DND-41 (cell line): ENCODE data around the gene IL17RE.

Experiments used
- ATAC-seq: fragments of 200-7000 bp; cut with Tn5 transposase; 3 replicates; pipeline ENCODE4 v1.9.1; 2021; ENCODE audit warnings: low read depth; ENCODE audit not compliant: insufficient read depth
- DNase-seq: peaks from one replicate; pipeline ENCODE4 v3.0.0-alpha.2; 2020
- H2AFZ ChIP-seq: 2 replicates; pipeline ENCODE4 v1.6.0; 2012; ENCODE audit warnings: low read depth, low read length
- H3K27ac ChIP-seq: 2 replicates; pipeline ENCODE4 v1.5.1; 2012; ENCODE audit warnings: low read length, inconsistent platforms
- H3K27me3 ChIP-seq: fragments of 200-600 bp; sonication (generic); 2 replicates; pipeline ENCODE4 v1.6.0; 2012; ENCODE audit warnings: low read length, mild to moderate bottlenecking, inconsistent platforms; ENCODE audit not compliant: insufficient read depth, poor library complexity
- H3K36me3 ChIP-seq: 2 replicates; pipeline ENCODE4 v1.5.1; 2012; ENCODE audit warnings: low read length, inconsistent platforms; ENCODE audit not compliant: insufficient read depth
- H3K4me1 ChIP-seq: 2 replicates; pipeline ENCODE4 v1.5.1; 2012; ENCODE audit warnings: mild to moderate bottlenecking, low read length; ENCODE audit not compliant: insufficient read depth
- H3K4me2 ChIP-seq: 2 replicates; pipeline ENCODE4 v1.6.0; 2012; ENCODE audit warnings: mild to moderate bottlenecking, moderate library complexity, low read length, inconsistent platforms; ENCODE audit not compliant: insufficient read depth
- H3K4me3 ChIP-seq, 2 experiments: fragments of 200-600 bp in 1 of 2; shearing (Covaris generic) in 1 of 2; 2 replicates each; pipeline ENCODE4 v1.5.1; 2012 to 2016; ENCODE audit warnings: inconsistent platforms in 2 of 2, low read length in 2 of 2, mild to moderate bottlenecking in 2 of 2, low read depth in 1 of 2, moderate library complexity in 1 of 2
- H3K79me2 ChIP-seq: 2 replicates; pipeline ENCODE4 v1.6.0; 2012; ENCODE audit warnings: low read length, inconsistent platforms; ENCODE audit not compliant: insufficient read depth
- H3K9ac ChIP-seq: 2 replicates; pipeline ENCODE4 v1.6.0; 2012; ENCODE audit warnings: low read depth, mild to moderate bottlenecking, inconsistent platforms, low read length, moderate library complexity
- H3K9me3 ChIP-seq: 2 replicates; pipeline ENCODE4 v1.5.1; 2012; ENCODE audit warnings: low read length, moderate library complexity, mild to moderate bottlenecking, inconsistent platforms; ENCODE audit not compliant: insufficient read depth, severe bottlenecking
- H4K20me1 ChIP-seq: 2 replicates; pipeline ENCODE4 v1.6.0; 2012; ENCODE audit warnings: low read length; ENCODE audit not compliant: insufficient read depth
- EZH2 ChIP-seq: IDR thresholded peaks from 3 replicates; pipeline ENCODE4 v1.6.1; 2012; ENCODE audit warnings: borderline replicate concordance, low read depth, mild to moderate bottlenecking, moderate library complexity, low read length, inconsistent platforms; ENCODE audit not compliant: severe bottlenecking
- TF ChIP-seq, protein P1 (sequence below): IDR thresholded peaks from 2 replicates; pipeline ENCODE4 v1.5.1; 2012; ENCODE audit warnings: borderline replicate concordance, low read length, moderate library complexity, mild to moderate bottlenecking; ENCODE audit not compliant: poor library complexity, severe bottlenecking; ENCODE audit errors: extremely low read depth

The IL17RE gene

DNA sequence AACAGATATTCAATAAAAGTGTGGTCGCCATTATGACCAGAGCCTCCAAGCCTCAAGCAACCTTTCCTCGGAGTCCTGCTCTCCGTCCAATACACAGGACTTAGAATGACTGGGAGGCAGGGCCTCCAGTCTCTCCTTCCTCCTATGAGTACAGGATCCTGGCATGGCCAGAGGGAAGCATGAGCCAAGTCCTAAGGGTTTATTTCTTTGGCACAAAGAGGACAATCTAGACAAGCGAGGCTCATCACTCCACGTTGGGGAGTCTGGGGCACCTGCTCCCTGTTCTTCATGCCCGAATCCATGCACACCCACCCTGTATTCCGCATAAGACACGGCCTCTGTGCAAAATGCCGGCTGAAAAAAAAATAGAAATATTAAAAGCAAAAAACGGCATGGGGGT is 42.7 kb downstream of the IL17RE start:
- H3K27me3 ChIP-seq = no peaks in the 10 kb centered on the region
- no peak overlapping the region for H3K9ac ChIP-seq
- no peak overlapping the region for H3K4me2 ChIP-seq
- no peak overlapping the region for H2AFZ ChIP-seq
- no peaks in the 10 kb centered on the region for H3K4me1 ChIP-seq
- no peak overlapping the region for H3K27ac ChIP-seq
- TF ChIP-seq EZH2 = no peak
- TF ChIP-seq, protein P1, sequence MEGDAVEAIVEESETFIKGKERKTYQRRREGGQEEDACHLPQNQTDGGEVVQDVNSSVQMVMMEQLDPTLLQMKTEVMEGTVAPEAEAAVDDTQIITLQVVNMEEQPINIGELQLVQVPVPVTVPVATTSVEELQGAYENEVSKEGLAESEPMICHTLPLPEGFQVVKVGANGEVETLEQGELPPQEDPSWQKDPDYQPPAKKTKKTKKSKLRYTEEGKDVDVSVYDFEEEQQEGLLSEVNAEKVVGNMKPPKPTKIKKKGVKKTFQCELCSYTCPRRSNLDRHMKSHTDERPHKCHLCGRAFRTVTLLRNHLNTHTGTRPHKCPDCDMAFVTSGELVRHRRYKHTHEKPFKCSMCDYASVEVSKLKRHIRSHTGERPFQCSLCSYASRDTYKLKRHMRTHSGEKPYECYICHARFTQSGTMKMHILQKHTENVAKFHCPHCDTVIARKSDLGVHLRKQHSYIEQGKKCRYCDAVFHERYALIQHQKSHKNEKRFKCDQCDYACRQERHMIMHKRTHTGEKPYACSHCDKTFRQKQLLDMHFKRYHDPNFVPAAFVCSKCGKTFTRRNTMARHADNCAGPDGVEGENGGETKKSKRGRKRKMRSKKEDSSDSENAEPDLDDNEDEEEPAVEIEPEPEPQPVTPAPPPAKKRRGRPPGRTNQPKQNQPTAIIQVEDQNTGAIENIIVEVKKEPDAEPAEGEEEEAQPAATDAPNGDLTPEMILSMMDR = no peak
- H3K79me2 ChIP-seq = no peaks in the 10 kb centered on the region
- H3K4me3 ChIP-seq = no peak overlapping the region
- ATAC-seq = no peak
- H3K9me3 ChIP-seq = no peaks in the 10 kb centered on the region
- no peak for DNase-seq
- H4K20me1 ChIP-seq = no peaks in the 10 kb centered on the region
- peaks cover 13% of the 10 kb centered on the region for H3K36me3 ChIP-seq

DNA sequence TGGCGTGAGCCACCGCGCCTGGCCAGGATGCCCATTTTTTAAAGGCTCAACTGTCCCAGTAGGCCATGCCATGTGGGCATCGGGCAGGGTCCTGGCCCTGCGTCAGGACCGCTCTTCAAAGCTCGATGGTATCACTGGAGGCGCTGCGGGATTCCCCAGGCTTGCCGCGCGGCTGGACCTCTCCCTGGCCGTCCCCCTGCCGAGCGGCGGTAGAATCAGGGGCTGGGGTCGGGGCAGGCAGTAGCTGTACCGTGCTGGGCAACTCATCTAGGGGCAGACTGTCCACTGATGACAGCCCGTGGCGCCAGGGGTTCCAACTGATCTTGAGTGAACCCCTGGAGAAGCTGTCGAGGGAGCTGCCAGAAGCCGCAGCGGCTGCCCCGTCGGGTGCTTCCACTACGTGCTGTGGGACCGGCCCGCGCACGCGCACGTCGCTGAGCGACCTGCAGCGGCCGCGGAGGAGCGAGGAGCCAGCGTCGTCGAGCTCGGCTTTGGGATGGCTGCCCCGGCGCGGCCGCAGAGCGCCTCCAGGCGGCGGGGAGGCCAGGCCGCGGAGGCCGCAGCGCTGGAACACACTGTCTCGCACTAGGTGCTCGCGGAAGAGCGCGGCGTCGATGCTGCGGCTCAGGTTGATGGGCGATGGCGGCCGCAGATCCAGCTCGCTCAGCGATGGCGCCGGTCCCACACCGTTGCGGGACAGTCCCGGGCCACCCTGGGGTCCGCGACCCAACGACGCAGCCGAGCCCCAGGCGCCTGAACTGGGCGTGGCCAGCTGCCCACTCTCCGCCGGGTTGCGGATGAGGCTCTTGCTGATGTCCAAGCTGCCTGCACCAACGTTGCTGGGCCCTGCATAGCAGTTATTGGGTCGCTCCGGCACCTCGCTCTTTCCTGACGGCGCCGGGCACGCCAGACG is 43.7 kb downstream of the IL17RE start:
- DNase-seq (no peak), ATAC-seq (no peak)
- Histone ChIP-seq H3K4me2 (no peak overlapping the region), H4K20me1 (no peaks in the 10 kb centered on the region), H3K4me1 (peaks cover 1% of the 10 kb centered on the region; the same call in 1 of the 2 replicates), H3K79me2 (no peaks in the 10 kb centered on the region), H3K36me3 (peaks cover 7% of the 10 kb centered on the region; the same call in 1 of the 2 replicates), H3K27me3 (peaks cover 1% of the 10 kb centered on the region), H3K9me3 (no peaks in the 10 kb centered on the region), H2AFZ (no peak overlapping the region), H3K27ac (no peak overlapping the region), H3K4me3 (no peak overlapping the region), H3K9ac (no peak overlapping the region)
- TF ChIP-seq, protein P1 = no peak
- TF ChIP-seq EZH2 = no peak

DNA sequence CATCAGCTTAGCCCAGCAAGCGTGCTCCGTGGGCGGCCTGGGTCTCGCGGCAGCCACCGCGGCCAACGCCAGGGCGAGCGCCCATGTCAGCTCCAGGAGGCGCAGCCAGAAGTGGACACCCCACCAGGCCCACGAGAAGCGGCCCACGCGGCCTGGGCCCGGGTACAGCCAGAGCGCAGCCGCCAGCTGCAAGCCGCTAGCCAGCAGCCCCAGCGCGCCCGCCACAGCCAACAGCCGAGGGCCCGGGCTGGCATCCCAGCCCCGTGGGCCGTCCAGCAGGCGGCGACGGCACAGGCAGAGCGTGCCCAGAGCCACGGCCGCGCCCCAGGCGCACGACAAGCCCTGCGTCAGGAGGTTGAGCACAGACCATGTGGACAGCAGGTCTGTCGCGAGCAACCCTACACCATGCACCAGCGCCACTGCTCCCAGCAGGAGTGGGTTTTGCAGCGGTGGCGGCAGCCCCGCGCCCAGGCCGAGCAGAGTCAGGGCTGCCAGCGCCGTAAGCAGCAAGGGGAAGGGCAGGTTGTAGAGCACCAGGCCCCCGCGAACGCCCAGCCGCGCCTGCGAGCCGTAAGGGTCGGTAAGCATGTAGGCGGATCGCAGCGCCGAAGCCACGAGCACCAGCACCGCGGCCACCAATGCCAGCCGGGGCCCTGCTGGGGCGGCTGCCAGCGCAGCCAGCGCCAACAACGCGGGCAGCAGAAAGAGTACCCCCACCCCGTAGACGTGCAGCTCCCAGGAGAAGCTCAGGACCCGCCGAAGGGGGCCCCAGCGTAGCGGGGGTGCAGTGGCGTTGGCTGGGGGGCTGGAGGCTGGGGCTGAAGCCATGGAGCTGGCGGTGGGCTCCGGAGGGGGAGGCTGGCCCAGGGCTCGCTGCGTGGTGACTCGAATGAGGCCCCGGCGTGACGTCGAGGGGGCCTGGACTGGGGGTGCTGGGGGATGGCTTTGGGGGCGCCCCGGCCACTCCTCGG is 44.7 kb downstream of the IL17RE start:
- Histone ChIP-seq H2AFZ (no peak overlapping the region), H3K4me3 (no peak overlapping the region), H3K27me3 (peaks cover 11% of the 10 kb centered on the region), H4K20me1 (no peaks in the 10 kb centered on the region), H3K27ac (no peak overlapping the region), H3K9me3 (no peaks in the 10 kb centered on the region), H3K4me2 (no peak overlapping the region), H3K4me1 (peaks cover 11% of the 10 kb centered on the region), H3K79me2 (no peaks in the 10 kb centered on the region), H3K36me3 (peaks cover 7% of the 10 kb centered on the region; the same call in 1 of the 2 replicates), H3K9ac (no peak overlapping the region)
- DNase-seq (no peak), ATAC-seq (no peak)
- no peak for TF ChIP-seq EZH2
- TF ChIP-seq, protein P1 = no peak
